ENCODE results near the gene SRC.

Gene SRC

GRCh38 chr20:37388831-37389230, 42.9 kb downstream of the SRC start:
- Histone ChIP-seq H3K27me3 (ENCODE audit: insufficient read depth, poor library complexity, severe bottlenecking) (no peaks in the 10 kb centered on the region), H3K4me3 (replicated peaks; ENCODE audit: insufficient read depth, low read length) (no peak overlapping the region), H3K27ac (replicated peaks) (no peak overlapping the region)
- TF ChIP-seq POLR2AphosphoS5 (IDR thresholded peaks at IDR 0.05; ENCODE audit: low read depth) (no peak), SPI1 (IDR thresholded peaks at IDR 0.05; ENCODE audit: borderline replicate concordance, low read depth) (no peak), CTCF (IDR thresholded peaks at IDR 0.05; ENCODE audit: insufficient read depth, low read length) (no peak), GABPA (IDR thresholded peaks at IDR 0.05; ENCODE audit: low read depth) (no peak), REST (IDR thresholded peaks at IDR 0.05; ENCODE audit: insufficient replicate concordance, low read depth) (no peak)
- no peak for DNase-seq (ENCODE audit: low read depth in 1 of 2, low spot score in 1 of 2)

GRCh38 chr20:37389241-37389747, 43.4 kb downstream of the SRC start:
- H3K4me3 ChIP-seq (replicated peaks; ENCODE audit: insufficient read depth, low read length), result no peak overlapping the region
- no peak for TF ChIP-seq POLR2AphosphoS5 (IDR thresholded peaks at IDR 0.05; ENCODE audit: low read depth)
- no peak for TF ChIP-seq CTCF (IDR thresholded peaks at IDR 0.05; ENCODE audit: insufficient read depth, low read length)
- TF ChIP-seq SPI1 (IDR thresholded peaks at IDR 0.05; ENCODE audit: borderline replicate concordance, low read depth), result no peak
- TF ChIP-seq REST (IDR thresholded peaks at IDR 0.05; ENCODE audit: insufficient replicate concordance, low read depth), result no peak
- TF ChIP-seq GABPA (IDR thresholded peaks at IDR 0.05; ENCODE audit: low read depth), result no peak
- no peak for DNase-seq (ENCODE audit: low read depth in 1 of 2, low spot score in 1 of 2)
- H3K27ac ChIP-seq (replicated peaks), result no peak overlapping the region
- H3K27me3 ChIP-seq (ENCODE audit: insufficient read depth, poor library complexity, severe bottlenecking), result no peaks in the 10 kb centered on the region

GRCh38 chr20:37389844-37390275, 43.9 kb downstream of the SRC start:
- no peak for TF ChIP-seq GABPA (IDR thresholded peaks at IDR 0.05; ENCODE audit: low read depth)
- TF ChIP-seq POLR2AphosphoS5 (IDR thresholded peaks at IDR 0.05; ENCODE audit: low read depth), result no peak
- no peak for TF ChIP-seq REST (IDR thresholded peaks at IDR 0.05; ENCODE audit: insufficient replicate concordance, low read depth)
- TF ChIP-seq SPI1 (IDR thresholded peaks at IDR 0.05; ENCODE audit: borderline replicate concordance, low read depth), result no peak
- no peak for TF ChIP-seq CTCF (IDR thresholded peaks at IDR 0.05; ENCODE audit: insufficient read depth, low read length)
- no peak for DNase-seq (ENCODE audit: low read depth in 1 of 2, low spot score in 1 of 2)
- H3K27ac ChIP-seq (replicated peaks), result no peak overlapping the region
- no peak overlapping the region for H3K4me3 ChIP-seq (replicated peaks; ENCODE audit: insufficient read depth, low read length)
- H3K27me3 ChIP-seq (ENCODE audit: insufficient read depth, poor library complexity, severe bottlenecking), result no peaks in the 10 kb centered on the region

All from HL-60 (cell line).